ENCODE data around the gene B3GNT5.
"Not testable (repeated sequence)": the region's sequence is repeated elsewhere in the genome, so short reads cannot be mapped to it uniquely, and the experiment has no call there.

Gene B3GNT5

GRCh38 chr3:183229178-183229577, 23.9 kb upstream of the B3GNT5 start:
- no peak for TF ChIP-seq CTCF (IDR thresholded peaks at IDR 0.05; ENCODE audit: insufficient read depth, low read depth, low read length, missing control alignments)
- no peak for DNase-seq (ENCODE audit: low read depth)
- H3K4me3 ChIP-seq (ENCODE audit: low read length): no peak overlapping the region

GRCh38 chr3:183230251-183230650, 22.8 kb upstream of the B3GNT5 start:
- DNase-seq (ENCODE audit: low read depth); H3K4me3 ChIP-seq (ENCODE audit: low read length): not testable (repeated sequence)

GRCh38 chr3:183230826-183231225, 22.2 kb upstream of the B3GNT5 start:
- no peak for TF ChIP-seq CTCF (IDR thresholded peaks at IDR 0.05; ENCODE audit: insufficient read depth, low read depth, low read length, missing control alignments)
- DNase-seq (ENCODE audit: low read depth): no peak

GRCh38 chr3:183233966-183234365, 19.1 kb upstream of the B3GNT5 start:
- no peak overlapping the region for H3K4me3 ChIP-seq (ENCODE audit: low read length)
- DNase-seq (ENCODE audit: low read depth): no peak
- no peak for TF ChIP-seq CTCF (IDR thresholded peaks at IDR 0.05; ENCODE audit: insufficient read depth, low read depth, low read length, missing control alignments)

More at GRCh38 chr3:183230826-183231225, 22.2 kb upstream of the B3GNT5 start:
- H3K4me3 ChIP-seq (ENCODE audit: low read length): no peak overlapping the region

GRCh38 chr3:183239046-183239445, 14.0 kb upstream of the B3GNT5 start:
- TF ChIP-seq CTCF (IDR thresholded peaks at IDR 0.05; ENCODE audit: insufficient read depth, low read depth, low read length, missing control alignments): no peak
- no peak for DNase-seq (ENCODE audit: low read depth)
- no peak overlapping the region for H3K4me3 ChIP-seq (ENCODE audit: low read length)

GRCh38 chr3:183242431-183242830, 10.6 kb upstream of the B3GNT5 start:
- DNase-seq (ENCODE audit: low read depth): no peak
- H3K4me3 ChIP-seq (ENCODE audit: low read length): no peak overlapping the region
- TF ChIP-seq CTCF (IDR thresholded peaks at IDR 0.05; ENCODE audit: insufficient read depth, low read depth, low read length, missing control alignments): no peak

GRCh38 chr3:183244219-183244618, 8.8 kb upstream of the B3GNT5 start:
- DNase-seq (ENCODE audit: low read depth): no peak
- no peak for TF ChIP-seq CTCF (IDR thresholded peaks at IDR 0.05; ENCODE audit: insufficient read depth, low read depth, low read length, missing control alignments)
- H3K4me3 ChIP-seq (ENCODE audit: low read length): no peak overlapping the region
